ENCODE measurements around the gene CTAGE9. TPM values are rescaled to one million over a fixed set of nuclear protein-coding genes. Genes with fewer than 3 reads are reported as not detected.
"Not testable (repeated sequence)": the region's sequence is repeated elsewhere in the genome, so short reads cannot be mapped to it uniquely, and the experiment has no call there.

CTAGE9 gene
- total RNA-seq, 1 experiment from 2014 or later: not detected

- Histone ChIP-seq H3K4me1 (ENCODE audit: insufficient read depth, low read length) (peaks cover 40% of the 10 kb centered on the region), H4K20me1 (ENCODE audit: low read length) (no peaks in the 10 kb centered on the region), H2AFZ (ENCODE audit: low read length) (no peak overlapping the region), H3K4me3 (ENCODE audit: low read length) (peak overlapping the region; percentile 53), H3K79me2 (ENCODE audit: low read length) (no peaks in the 10 kb centered on the region), H3K27me3 (ENCODE audit: low read length) (no peaks in the 10 kb centered on the region), H3K9ac (ENCODE audit: low read length) (peak overlapping the region; percentile 91), H3K9me2 (replicated peaks; ENCODE audit: low read length) (no peaks in the 10 kb centered on the region), H3K4me2 (ENCODE audit: low read length) (peak overlapping the region; percentile 84), H3K9me3 (ENCODE audit: low read length) (no peaks in the 10 kb centered on the region), H3K27ac (ENCODE audit: low read length) (peak overlapping the region; percentile 99), H3K36me3 (ENCODE audit: low read depth, low read length) (no peaks in the 10 kb centered on the region), H3F3A (ENCODE audit: low read length, unreplicated experiment) (no peaks in the 10 kb centered on the region)
- BruUV-seq (replicated peaks): no TSS peak
- intact Hi-C loops (cut with micrococcal nuclease): no loop called here
- ATAC-seq: peak; percentile 78
- no peak for TF ChIP-seq CTCF (conservative IDR thresholded peaks at IDR 0.05; ENCODE audit: low read depth, low read length)
- peak; percentile 90 for DNase-seq
- ChIA-PET POLR2A (ENCODE audit: unreplicated experiment) (interaction anchor here (0.6 kb wide), 1 partner anchor 59 kb away, joined by 5 read pairs; no protein-coding TSS in a partner anchor), CTCF (no interaction called here)
Measured at GRCh38 chr6:131755597-131755996, 44.8 kb upstream of the CTAGE9 start.

GRCh38 chr6:131754715-131755567, 44.1 kb upstream of the CTAGE9 start:
- Histone ChIP-seq H3K9ac (ENCODE audit: low read length) (peak overlapping the region; percentile 91), H3K79me2 (ENCODE audit: low read length) (no peaks in the 10 kb centered on the region), H2AFZ (ENCODE audit: low read length) (no peak overlapping the region), H3K9me3 (ENCODE audit: low read length) (no peaks in the 10 kb centered on the region), H3K4me1 (ENCODE audit: insufficient read depth, low read length) (peaks cover 36% of the 10 kb centered on the region), H3K4me2 (ENCODE audit: low read length) (peak overlapping the region; percentile 84), H3K36me3 (ENCODE audit: low read depth, low read length) (no peaks in the 10 kb centered on the region), H4K20me1 (ENCODE audit: low read length) (no peaks in the 10 kb centered on the region), H3K9me2 (replicated peaks; ENCODE audit: low read length) (no peaks in the 10 kb centered on the region), H3K27me3 (ENCODE audit: low read length) (no peaks in the 10 kb centered on the region), H3K4me3 (ENCODE audit: low read length) (peak overlapping the region; percentile 53), H3F3A (ENCODE audit: low read length, unreplicated experiment) (no peaks in the 10 kb centered on the region), H3K27ac (ENCODE audit: low read length) (peak overlapping the region; percentile 99)
- intact Hi-C loops (cut with micrococcal nuclease): no loop called here
- DNase-seq (peak; percentile 89), ATAC-seq (peak; percentile 79)
- BruUV-seq (replicated peaks): no TSS peak
- TF ChIP-seq EZH2 (IDR thresholded peaks at IDR 0.05; ENCODE audit: low read length, unreplicated experiment) (no peak), CTCF (conservative IDR thresholded peaks at IDR 0.05; ENCODE audit: low read depth, low read length) (no peak), EZH2phosphoT487 (IDR thresholded peaks at IDR 0.05; ENCODE audit: borderline replicate concordance, low read length) (no peak)
- CTCF ChIA-PET: no interaction called here
- POLR2A ChIA-PET (ENCODE audit: unreplicated experiment): interaction anchor here (0.6 kb wide), 1 partner anchor 60 kb away, joined by 5 read pairs; no protein-coding TSS in a partner anchor

- no peaks in the 10 kb centered on the region for H3K27me3 ChIP-seq (ENCODE audit: low read length)
- ATAC-seq (no peak), DNase-seq (no peak)
- no peak for TF ChIP-seq CTCF (conservative IDR thresholded peaks at IDR 0.05; ENCODE audit: low read depth, low read length)
- no peak for TF ChIP-seq EZH2 (IDR thresholded peaks at IDR 0.05; ENCODE audit: low read length, unreplicated experiment)
- no peak for TF ChIP-seq EZH2phosphoT487 (IDR thresholded peaks at IDR 0.05; ENCODE audit: borderline replicate concordance, low read length)
- intact Hi-C loops (cut with micrococcal nuclease): no loop called here
- H3K9me3 ChIP-seq (ENCODE audit: low read length): no peaks in the 10 kb centered on the region
- H3K9ac ChIP-seq (ENCODE audit: low read length): peak overlapping the region; percentile 77
- peaks cover 35% of the 10 kb centered on the region for H3K4me1 ChIP-seq (ENCODE audit: insufficient read depth, low read length)
- no peaks in the 10 kb centered on the region for H4K20me1 ChIP-seq (ENCODE audit: low read length)
- no peaks in the 10 kb centered on the region for H3F3A ChIP-seq (ENCODE audit: low read length, unreplicated experiment)
- BruUV-seq (replicated peaks): no TSS peak
- H3K36me3 ChIP-seq (ENCODE audit: low read depth, low read length): no peaks in the 10 kb centered on the region
- H3K9me2 ChIP-seq (replicated peaks; ENCODE audit: low read length): no peaks in the 10 kb centered on the region
- H2AFZ ChIP-seq (ENCODE audit: low read length): no peak overlapping the region
- peak overlapping the region; percentile 99 for H3K27ac ChIP-seq (ENCODE audit: low read length)
- H3K79me2 ChIP-seq (ENCODE audit: low read length): no peaks in the 10 kb centered on the region
- ChIA-PET CTCF (no interaction called here), POLR2A (ENCODE audit: unreplicated experiment) (no interaction called here)
- H3K4me2 ChIP-seq (ENCODE audit: low read length): peak overlapping the region; percentile 84
- H3K4me3 ChIP-seq (ENCODE audit: low read length): no peak overlapping the region
Measured at GRCh38 chr6:131754088-131754487, 43.3 kb upstream of the CTAGE9 start.

- CTCF ChIA-PET; H3K27ac ChIP-seq (ENCODE audit: low read length); H4K20me1 ChIP-seq (ENCODE audit: low read length); H3K4me2 ChIP-seq (ENCODE audit: low read length); H3F3A ChIP-seq (ENCODE audit: low read length, unreplicated experiment); H3K36me3 ChIP-seq (ENCODE audit: low read depth, low read length); ATAC-seq; DNase-seq; intact Hi-C loops (cut with micrococcal nuclease); H2AFZ ChIP-seq (ENCODE audit: low read length); H3K79me2 ChIP-seq (ENCODE audit: low read length); H3K27me3 ChIP-seq (ENCODE audit: low read length); BruUV-seq (replicated peaks); POLR2A ChIA-PET (ENCODE audit: unreplicated experiment); H3K9me2 ChIP-seq (replicated peaks; ENCODE audit: low read length); H3K9ac ChIP-seq (ENCODE audit: low read length); H3K9me3 ChIP-seq (ENCODE audit: low read length); H3K4me3 ChIP-seq (ENCODE audit: low read length): not testable (repeated sequence)
- H3K4me1 ChIP-seq (ENCODE audit: insufficient read depth, low read length): peaks cover 24% of the 10 kb centered on the region
Measured at GRCh38 chr6:131751012-131751715, 40.3 kb upstream of the CTAGE9 start.
